Activated T-cell treated with anti-CD3 and anti-CD28 coated beads, Interleukin-2, amount 50 U/mL, for 24 hours (primary cell): ENCODE data around the gene SLC25A33.

Experiments
- DNase-seq: peaks from one replicate; pipeline ENCODE4 v3.0.0-alpha.2; 2020
- H3K27ac Mint-ChIP-seq: 2 replicates; pipeline ENCODE4 v1.8.0; 2020; ENCODE audit warnings: mild to moderate bottlenecking, mixed read lengths
- H3K27me3 Mint-ChIP-seq: 2 replicates; pipeline ENCODE4 v1.8.0; 2020; ENCODE audit warnings: mixed read lengths
- H3K36me3 Mint-ChIP-seq: 2 replicates; pipeline ENCODE4 v1.8.0; 2020; ENCODE audit warnings: low read depth, mixed read lengths
- H3K4me1 Mint-ChIP-seq: 2 replicates; pipeline ENCODE4 v1.8.0; 2020; ENCODE audit warnings: low read depth, mixed read lengths
- H3K4me3 Mint-ChIP-seq: 2 replicates; pipeline ENCODE4 v1.8.0; 2020; ENCODE audit warnings: mild to moderate bottlenecking, moderate library complexity, mixed read lengths
- H3K9me3 Mint-ChIP-seq: 2 replicates; pipeline ENCODE4 v1.8.0; 2020; ENCODE audit warnings: mixed read lengths

The SLC25A33 gene

DNA sequence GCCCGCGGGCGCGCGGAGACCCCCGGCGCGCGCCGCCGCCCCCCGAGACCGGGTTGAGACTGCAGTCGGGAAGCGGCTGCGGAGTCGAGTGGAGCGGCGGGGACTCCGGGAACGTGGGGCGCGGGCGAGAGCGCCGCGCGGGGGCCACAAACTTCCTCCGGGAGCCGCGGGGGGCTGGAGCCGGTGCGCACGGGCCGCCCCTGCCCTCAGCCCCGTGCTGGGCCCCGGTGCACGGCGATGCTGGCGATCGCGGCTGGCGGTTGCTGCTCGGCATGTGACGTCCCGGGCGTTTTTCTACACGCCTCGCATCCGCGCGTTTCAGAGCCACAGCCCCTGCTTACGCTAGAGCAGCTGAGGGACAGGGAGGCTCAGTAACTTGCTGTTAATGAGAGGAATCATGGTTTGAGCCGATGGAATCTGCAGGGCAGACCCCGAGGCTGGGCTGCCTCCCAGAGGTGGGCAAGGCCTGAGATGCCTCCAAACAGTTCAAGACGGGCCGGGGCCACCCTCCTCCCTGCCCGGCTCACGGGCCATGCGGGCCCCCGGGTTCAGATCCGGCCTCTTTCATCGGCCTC, 50.0 kb downstream of the SLC25A33 start:
- peaks cover 43% of the 10 kb centered on the region for H3K4me1 Mint-ChIP-seq
- DNase-seq: peak; percentile 72
- H3K9me3 Mint-ChIP-seq: no peaks in the 10 kb centered on the region
- no peaks in the 10 kb centered on the region for H3K27me3 Mint-ChIP-seq
- H3K36me3 Mint-ChIP-seq: peaks cover 38% of the 10 kb centered on the region
- peak overlapping the region; percentile 60 for H3K27ac Mint-ChIP-seq
- H3K4me3 Mint-ChIP-seq: peak overlapping the region; percentile 83

DNA sequence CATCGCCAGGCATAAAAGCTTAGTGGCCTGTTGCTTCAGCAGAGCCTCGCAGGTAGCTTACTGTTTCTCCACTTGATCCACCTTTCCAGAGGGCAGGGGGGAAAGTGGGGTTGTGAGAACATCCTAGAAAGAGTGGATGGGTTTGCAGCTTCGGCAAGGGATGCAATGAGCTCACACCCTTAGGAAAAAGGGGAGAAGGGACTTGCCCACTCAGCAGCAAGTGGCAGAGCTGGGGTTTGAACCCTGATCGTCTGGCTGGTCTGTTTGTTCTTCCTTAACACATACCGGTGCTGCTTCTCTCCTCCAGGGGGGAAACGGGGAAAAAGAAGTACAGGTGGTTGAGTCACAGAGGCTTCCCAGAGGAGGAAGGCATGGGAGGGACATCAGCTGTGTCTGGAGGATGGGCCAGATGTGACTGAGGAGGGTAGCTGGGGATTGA, 50.5 kb downstream of the SLC25A33 start:
- peaks cover 34% of the 10 kb centered on the region for H3K36me3 Mint-ChIP-seq
- peak overlapping the region; percentile 60 for H3K27ac Mint-ChIP-seq
- H3K27me3 Mint-ChIP-seq: no peaks in the 10 kb centered on the region
- peak overlapping the region; percentile 83 for H3K4me3 Mint-ChIP-seq
- peaks cover 43% of the 10 kb centered on the region for H3K4me1 Mint-ChIP-seq
- no peaks in the 10 kb centered on the region for H3K9me3 Mint-ChIP-seq
- DNase-seq: no peak

DNA sequence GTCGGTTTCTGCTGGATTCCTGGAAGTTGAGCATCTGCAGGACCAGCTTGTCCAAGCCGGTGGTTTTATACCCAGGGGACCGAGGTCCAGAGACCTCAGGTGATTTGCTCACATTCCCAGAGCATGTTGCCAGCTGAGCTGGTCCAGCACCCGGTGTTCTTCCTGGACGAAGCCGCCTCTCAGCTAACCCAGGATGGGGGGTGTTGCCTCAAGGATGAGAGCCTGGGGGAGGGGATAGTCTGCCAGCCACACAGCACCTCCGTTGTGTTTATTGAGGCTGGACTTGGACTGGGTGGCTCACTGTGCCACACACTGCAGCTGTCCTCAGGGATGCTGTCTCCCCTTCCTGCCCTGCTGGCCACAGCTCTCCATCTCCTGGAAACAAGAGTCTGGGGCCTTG, 50.9 kb downstream of the SLC25A33 start:
- H3K27ac Mint-ChIP-seq: peak overlapping the region; percentile 60

DNA sequence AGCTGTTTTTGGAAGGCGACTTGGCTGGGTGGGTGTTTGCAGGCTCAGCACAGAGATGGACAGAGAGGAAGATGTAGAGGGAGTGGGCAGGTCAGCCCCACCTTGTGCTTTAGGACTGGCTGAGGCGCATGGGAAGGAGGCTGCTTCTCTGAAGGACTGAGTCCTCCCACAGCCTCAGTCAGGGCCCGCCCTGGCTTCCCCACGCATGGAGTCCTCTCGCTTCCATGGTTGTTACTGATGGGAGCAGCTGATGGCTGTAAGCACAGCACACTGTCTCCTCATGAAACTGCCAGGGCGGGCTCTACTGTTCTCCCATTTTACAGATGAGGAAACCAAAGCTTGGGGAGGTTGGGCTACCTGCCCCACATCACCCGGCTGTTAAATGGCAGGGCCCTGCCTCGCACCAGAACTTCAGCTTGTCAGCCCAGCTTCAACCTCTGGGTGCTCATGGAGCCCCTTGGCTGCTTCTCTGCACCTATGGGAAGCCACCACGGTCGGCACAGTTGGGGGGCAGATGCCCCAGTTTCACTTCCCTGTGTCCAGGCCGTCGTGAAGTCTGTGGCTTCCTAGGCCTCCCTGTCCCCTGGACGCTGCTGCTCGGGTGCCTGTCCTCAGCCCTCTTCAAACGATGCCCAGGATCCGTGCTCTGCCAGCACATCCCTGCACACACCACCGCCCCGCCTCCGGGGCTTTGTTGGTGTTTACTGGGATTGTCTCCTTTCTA, 51.8 kb downstream of the SLC25A33 start:
- Mint-ChIP-seq H3K27ac (peak overlapping the region; percentile 29), H3K27me3 (no peaks in the 10 kb centered on the region), H3K36me3 (peaks cover 31% of the 10 kb centered on the region), H3K4me1 (peaks cover 43% of the 10 kb centered on the region), H3K4me3 (peak overlapping the region; percentile 83), H3K9me3 (no peaks in the 10 kb centered on the region)
- DNase-seq: no peak

More for the DNA sequence above, 50.9 kb downstream of the SLC25A33 start:
- H3K36me3 Mint-ChIP-seq: peaks cover 30% of the 10 kb centered on the region
- no peaks in the 10 kb centered on the region for H3K27me3 Mint-ChIP-seq
- H3K4me1 Mint-ChIP-seq: peaks cover 43% of the 10 kb centered on the region
- H3K9me3 Mint-ChIP-seq: no peaks in the 10 kb centered on the region
- peak overlapping the region; percentile 83 for H3K4me3 Mint-ChIP-seq
- DNase-seq: no peak

DNA sequence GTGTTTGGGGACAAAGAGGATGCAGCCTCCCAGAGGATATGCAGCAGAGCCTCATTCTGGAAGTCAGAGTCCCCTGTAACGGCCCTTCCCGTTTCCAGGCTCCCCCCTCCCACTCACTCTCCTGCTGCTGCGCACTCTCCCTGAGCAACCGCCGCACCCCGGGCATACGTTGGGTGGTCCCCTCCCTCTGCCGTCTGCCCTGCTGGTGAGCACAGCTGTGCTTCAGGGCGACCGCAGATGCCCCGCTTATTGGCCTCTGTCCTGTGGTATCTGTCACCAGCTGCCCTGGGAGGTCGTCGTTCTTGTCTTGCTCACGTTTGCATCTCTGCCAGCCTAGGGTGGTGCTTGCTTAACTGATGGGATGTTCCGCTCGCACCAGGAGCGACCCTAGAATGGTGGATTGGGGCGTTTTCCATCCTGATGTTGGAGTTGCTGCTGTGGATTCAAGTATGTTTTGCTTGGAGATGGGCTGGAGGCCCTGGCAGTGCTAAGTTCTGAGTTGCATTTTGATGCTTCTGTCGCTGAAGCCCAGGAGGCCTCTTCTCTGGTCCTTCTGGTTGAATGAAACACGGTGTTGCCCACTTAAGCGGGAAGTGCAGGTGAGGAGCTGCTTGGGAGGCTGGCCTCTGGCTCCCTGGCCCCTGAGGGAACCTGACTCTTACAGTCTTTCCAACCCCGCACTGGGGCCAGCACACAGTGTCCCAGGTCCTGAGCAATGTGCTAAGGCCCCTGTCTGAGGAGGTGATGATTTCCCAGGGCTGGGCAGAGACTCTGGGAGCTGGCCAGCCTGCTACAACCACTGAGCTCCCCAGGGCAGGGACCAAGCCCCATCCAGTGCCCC, 52.6 kb downstream of the SLC25A33 start:
- no peaks in the 10 kb centered on the region for H3K9me3 Mint-ChIP-seq
- no peak for DNase-seq
- peaks cover 43% of the 10 kb centered on the region for H3K4me1 Mint-ChIP-seq
- peak overlapping the region; percentile 38 for H3K27ac Mint-ChIP-seq
- peaks cover 38% of the 10 kb centered on the region for H3K36me3 Mint-ChIP-seq
- H3K4me3 Mint-ChIP-seq: peak overlapping the region; percentile 19
- no peaks in the 10 kb centered on the region for H3K27me3 Mint-ChIP-seq

DNA sequence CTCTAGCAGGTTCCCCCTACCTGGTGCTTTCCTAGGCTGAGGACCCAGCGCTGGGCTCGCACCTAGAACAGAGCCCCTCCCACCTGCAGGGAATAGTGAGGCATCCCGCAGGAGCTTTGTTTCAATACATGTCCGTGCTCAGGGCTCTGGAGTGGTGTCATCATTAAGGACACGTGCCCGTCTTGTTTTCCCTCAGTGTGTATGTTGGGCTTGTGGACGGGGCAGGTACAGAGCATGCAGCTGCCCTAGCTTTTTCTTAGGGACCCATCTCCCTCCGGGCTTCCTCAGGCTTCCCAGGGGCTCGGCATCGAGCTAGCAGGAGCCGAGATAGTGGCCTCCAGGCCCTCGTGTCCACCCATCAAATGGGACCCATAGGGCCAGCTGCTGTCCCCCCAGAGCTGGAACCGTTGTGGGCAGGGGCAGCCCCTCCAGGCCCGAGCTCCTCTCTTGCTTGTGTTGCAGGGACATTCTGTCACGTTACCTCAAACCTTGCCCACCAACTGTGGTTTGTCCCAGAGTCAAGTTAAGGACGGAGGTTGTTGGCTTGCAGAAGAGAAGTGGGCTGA, 53.3 kb downstream of the SLC25A33 start:
- no peak overlapping the region for H3K4me3 Mint-ChIP-seq
- DNase-seq: no peak
- no peaks in the 10 kb centered on the region for H3K9me3 Mint-ChIP-seq
- peaks cover 43% of the 10 kb centered on the region for H3K4me1 Mint-ChIP-seq
- no peaks in the 10 kb centered on the region for H3K27me3 Mint-ChIP-seq
- H3K36me3 Mint-ChIP-seq: peaks cover 45% of the 10 kb centered on the region
- peak overlapping the region; percentile 55 for H3K27ac Mint-ChIP-seq

DNA sequence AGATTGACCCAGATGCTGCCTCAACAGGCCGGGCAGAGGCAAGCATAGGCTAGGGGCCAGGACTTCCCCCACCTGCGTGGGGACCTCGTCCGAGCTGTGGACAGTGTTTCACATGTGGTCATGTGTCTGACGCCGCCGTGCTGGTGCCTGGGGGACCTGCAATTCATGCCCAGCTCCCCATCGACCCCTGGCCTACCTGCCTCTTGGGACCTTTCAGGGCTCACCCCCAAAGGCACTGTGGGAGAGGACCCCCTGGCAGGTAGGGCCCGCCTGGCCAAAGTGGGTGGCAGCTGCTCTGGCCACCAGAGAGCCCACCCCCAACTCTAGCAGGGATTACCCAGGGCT, 53.9 kb downstream of the SLC25A33 start:
- Mint-ChIP-seq H3K27ac (peak overlapping the region; percentile 55), H3K4me3 (no peak overlapping the region), H3K36me3 (peaks cover 50% of the 10 kb centered on the region), H3K4me1 (peaks cover 42% of the 10 kb centered on the region), H3K9me3 (no peaks in the 10 kb centered on the region), H3K27me3 (no peaks in the 10 kb centered on the region)
- DNase-seq: no peak

DNA sequence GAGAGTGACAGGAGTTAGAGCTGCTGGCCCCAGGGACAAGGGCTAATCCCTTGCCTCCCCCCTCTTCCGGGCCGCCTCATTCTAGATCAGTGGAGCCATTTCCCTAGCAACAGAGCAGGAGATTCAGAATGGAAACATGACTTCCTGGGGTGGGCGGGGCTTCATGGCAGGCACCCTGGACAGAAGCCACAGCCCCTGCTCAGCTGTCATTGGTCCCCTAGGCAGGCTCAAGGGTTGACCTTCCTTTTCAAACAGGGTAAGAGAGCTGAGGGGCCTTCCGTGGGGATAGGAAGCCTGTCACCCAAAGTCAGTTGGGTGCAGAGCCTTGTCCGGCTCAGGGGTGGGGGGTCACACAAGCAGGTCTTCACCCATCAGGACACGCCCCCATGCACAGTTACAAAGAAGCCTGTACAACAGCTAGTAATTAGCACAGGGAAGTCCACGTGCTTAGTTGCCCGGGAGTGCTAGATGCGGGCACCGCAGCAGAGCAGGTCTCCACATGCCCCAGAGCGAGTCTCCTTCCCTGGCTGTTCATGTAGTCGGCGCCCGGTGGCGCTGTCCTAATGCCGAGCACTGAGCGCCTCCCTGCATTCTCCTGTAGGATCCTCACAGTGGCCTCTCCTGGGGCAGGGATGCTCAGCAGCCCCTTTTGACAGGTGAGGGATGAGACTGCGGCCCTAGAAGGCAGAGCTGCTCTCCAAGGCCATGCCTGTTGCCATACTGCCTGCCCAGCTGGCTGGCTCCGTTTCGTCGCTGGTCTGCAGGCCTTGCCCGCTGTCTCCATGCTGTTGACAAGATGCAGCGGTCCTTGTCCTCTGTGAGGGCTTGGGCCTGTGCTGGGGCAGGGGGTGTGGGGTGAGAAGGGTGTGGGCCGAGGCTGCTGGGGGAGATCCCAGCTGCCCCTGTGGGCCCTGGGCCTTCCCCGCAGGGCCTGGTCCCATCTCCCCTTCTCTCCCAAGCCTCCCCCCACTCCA, 54.5 kb downstream of the SLC25A33 start:
- Mint-ChIP-seq H3K4me1 (peaks cover 39% of the 10 kb centered on the region), H3K27ac (peak overlapping the region; percentile 55), H3K4me3 (no peak overlapping the region), H3K9me3 (no peaks in the 10 kb centered on the region), H3K36me3 (peaks cover 54% of the 10 kb centered on the region), H3K27me3 (no peaks in the 10 kb centered on the region)
- no peak for DNase-seq

DNA sequence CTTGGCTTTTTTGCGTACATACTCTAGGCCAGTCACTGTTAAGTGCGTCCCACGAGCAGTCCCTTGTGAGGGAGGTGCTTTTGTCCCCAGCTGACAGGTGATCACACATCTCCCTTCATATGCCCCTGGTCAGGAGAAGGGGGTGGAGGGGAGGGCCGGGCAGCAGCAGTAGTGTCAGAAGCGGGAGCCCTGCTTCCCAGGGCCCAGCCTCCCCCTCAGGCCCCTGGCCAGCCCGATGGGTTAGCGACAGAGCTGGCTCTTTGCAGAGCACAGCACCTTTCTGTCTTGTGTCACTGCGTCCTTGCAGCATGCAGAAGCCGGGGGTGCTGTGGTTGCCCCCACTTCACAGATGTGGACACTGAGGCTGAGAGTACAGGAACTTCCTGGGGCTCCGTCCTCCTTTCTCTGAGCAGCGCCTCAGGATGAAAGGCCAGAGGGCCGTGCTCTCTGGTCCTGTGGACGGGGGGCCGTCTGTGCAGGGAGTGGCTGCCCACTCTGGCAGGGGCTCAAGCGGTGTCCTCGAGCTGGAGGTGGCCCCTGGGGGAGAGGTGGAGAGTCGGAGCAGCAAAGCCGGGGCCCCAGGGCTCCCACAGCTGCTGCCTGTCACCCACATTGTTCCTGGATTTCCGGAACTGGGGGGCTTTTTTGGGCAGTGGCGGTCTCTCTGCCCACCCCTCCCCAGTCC, 55.3 kb downstream of the SLC25A33 start:
- Mint-ChIP-seq H3K27ac (no peak overlapping the region), H3K4me3 (no peak overlapping the region), H3K27me3 (no peaks in the 10 kb centered on the region), H3K9me3 (no peaks in the 10 kb centered on the region), H3K36me3 (peaks cover 57% of the 10 kb centered on the region), H3K4me1 (peaks cover 39% of the 10 kb centered on the region)
- no peak for DNase-seq

DNA sequence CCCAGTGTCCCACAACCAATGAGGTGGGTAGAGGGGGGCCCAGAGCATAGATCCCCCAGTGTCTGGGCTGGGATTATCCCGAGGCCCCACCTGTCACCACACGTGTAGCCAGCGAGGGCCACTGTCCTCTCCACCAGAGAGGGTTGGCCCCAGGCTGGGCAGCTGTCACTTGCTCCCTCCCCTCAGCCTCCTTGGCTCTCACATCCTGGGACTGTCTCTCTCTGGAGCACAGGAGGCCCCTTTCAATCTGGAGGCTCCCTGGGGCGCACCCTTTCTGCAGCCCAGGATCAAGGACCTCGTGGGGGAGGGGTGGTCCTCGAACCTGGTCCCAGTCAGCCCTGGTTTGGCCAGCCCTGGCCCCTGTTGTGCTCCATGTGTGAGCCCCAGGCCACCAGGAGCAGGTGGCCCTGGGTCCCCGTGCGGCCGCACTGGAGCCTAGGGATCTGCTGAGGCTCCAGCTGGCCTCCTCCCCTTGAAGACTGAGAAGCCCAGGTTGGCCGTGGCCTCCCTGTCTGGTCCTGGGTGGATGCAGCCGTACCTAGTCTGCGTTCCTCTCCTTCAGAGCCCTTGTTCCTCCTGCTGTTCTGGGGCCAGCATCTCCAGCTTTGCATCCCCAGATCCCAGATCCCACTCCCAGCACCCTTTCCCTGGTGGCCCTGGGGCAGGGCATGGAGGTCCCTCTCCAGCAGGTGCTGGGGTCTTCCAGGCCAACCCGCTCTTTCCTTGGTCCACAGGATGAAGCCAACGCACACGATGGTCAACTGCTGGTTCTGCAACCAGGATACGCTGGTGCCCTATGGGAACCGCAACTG, 56.1 kb downstream of the SLC25A33 start:
- no peak for DNase-seq
- H3K27me3 Mint-ChIP-seq: no peaks in the 10 kb centered on the region

DNA sequence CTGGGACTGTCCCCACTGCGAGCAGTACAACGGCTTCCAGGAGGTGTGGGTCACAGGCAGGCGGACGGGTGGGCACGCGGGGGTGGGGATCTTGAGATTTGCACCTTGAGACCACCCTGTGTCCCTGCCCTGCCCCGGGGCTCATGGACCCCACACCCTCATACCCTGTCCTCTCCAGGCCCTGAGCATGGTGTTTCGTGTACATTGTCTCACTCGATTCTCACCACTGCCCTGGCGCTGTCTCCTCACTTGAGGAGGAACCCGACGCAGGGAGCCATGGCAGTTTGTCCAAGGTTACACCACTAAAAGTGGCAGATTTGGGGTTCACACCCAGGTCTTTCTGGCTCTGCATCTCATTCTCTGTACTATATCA, 56.7 kb downstream of the SLC25A33 start:
- Mint-ChIP-seq H3K36me3 (peaks cover 59% of the 10 kb centered on the region), H3K27ac (no peak overlapping the region), H3K4me1 (peaks cover 26% of the 10 kb centered on the region), H3K4me3 (no peak overlapping the region), H3K9me3 (no peaks in the 10 kb centered on the region), H3K27me3 (no peaks in the 10 kb centered on the region)
- no peak for DNase-seq

More for the DNA sequence above, 56.1 kb downstream of the SLC25A33 start:
- Mint-ChIP-seq H3K27ac (no peak overlapping the region), H3K9me3 (no peaks in the 10 kb centered on the region), H3K4me3 (no peak overlapping the region), H3K4me1 (peaks cover 32% of the 10 kb centered on the region), H3K36me3 (peaks cover 59% of the 10 kb centered on the region)

DNA sequence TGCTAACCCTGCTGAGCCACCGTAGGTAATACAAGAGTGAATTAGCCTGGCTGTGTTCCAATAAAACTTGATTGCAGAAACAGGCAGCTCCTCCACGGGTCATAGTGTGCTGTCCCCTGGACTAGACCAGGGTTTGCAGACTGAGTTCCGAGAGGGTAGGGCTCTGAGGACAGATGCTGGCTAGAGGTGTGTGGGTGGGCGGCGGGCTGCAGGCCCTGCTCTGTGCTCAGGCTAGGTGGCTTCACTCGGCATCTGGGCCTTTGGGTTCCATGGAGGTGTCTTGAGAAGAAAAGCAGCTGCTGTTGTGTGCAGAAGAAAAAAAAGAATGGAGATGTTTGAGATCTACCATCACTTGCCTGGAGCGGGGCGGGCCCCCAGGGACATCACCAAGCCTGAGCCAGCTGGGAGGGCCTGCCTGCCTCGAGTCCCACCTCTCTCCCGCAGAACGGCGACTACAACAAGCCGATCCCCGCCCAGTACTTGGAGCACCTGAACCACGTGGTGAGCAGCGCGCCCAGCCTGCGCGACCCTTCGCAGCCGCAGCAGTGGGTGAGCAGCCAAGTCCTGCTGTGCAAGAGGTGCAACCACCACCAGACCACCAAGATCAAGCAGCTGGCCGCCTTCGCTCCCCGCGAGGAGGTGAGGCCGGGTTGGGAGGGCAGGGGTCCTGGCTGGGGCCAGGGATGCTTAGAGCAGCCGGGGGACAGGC, 57.3 kb downstream of the SLC25A33 start:
- Mint-ChIP-seq H3K4me3 (no peak overlapping the region), H3K4me1 (peaks cover 21% of the 10 kb centered on the region), H3K27me3 (no peaks in the 10 kb centered on the region), H3K27ac (peak overlapping the region; percentile 29), H3K36me3 (peaks cover 60% of the 10 kb centered on the region), H3K9me3 (no peaks in the 10 kb centered on the region)
- DNase-seq: no peak
